Neural progenitor cell (in vitro differentiated cells): Measurements from ENCODE around the gene EXOSC5.

Experiments used
- EZH2 ChIP-seq: fragments of 200-600 bp; sonication (generic); IDR thresholded peaks from 2 replicates; pipeline ENCODE4 v1.6.1; 2017; ENCODE audit warnings: antibody characterized with exemption, mild to moderate bottlenecking, moderate library complexity
- EZH2phosphoT487 ChIP-seq: fragments of 200-600 bp; sonication (generic); IDR thresholded peaks from 2 replicates; pipeline ENCODE4 v1.6.1; 2017; ENCODE audit warnings: antibody characterized with exemption
- TF ChIP-seq, protein P1 (sequence below): fragments of 200-600 bp; sonication (generic); IDR thresholded peaks from 2 replicates; pipeline ENCODE4 v1.5.1; 2017; ENCODE audit warnings: antibody characterized with exemption, mild to moderate bottlenecking

DNA sequence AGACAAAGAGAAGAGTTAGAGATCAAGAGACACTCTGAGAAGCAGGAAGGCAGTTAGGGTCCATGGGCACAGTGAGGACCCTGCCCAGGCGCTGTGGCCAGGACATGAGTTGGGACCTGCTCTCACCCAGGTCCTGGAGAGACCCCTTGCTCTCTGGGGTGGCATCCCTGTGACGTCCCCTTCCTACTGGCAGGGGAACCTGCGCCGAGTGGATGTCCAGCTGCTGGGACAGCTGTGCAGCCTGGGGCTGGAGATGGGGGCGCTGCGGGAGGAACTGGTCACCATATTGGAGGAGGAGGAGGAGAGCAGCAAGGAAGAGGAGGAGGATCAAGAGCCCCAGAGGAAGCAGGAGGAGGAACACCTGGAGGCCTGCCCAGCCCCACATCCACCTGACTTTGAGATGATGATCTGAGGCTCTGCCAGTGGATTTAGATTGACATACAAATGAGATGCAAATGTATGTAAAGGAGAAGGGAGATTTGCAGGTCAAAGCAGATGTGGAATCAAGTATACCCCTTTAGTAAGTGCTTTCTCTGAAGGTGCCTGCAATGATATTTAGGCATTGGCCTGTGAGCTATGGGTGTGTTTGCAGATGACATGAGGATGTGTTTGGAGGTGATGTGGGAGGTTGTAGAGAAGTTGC lies 46.8 kb upstream of the EXOSC5 start:
- TF ChIP-seq, protein P1, sequence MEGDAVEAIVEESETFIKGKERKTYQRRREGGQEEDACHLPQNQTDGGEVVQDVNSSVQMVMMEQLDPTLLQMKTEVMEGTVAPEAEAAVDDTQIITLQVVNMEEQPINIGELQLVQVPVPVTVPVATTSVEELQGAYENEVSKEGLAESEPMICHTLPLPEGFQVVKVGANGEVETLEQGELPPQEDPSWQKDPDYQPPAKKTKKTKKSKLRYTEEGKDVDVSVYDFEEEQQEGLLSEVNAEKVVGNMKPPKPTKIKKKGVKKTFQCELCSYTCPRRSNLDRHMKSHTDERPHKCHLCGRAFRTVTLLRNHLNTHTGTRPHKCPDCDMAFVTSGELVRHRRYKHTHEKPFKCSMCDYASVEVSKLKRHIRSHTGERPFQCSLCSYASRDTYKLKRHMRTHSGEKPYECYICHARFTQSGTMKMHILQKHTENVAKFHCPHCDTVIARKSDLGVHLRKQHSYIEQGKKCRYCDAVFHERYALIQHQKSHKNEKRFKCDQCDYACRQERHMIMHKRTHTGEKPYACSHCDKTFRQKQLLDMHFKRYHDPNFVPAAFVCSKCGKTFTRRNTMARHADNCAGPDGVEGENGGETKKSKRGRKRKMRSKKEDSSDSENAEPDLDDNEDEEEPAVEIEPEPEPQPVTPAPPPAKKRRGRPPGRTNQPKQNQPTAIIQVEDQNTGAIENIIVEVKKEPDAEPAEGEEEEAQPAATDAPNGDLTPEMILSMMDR = no peak
- TF ChIP-seq EZH2phosphoT487 (no peak), EZH2 (no peak)
